DMS114 treated with DMSO at 0.1 percent for 48 hours (cell line): ENCODE results near the gene MIXL1.
A peak's percentile ranks its signal among the peaks of the same experiment; 100 is the strongest.
"Not testable (repeated sequence)": the region's sequence is repeated elsewhere in the genome, so short reads cannot be mapped to it uniquely, and the experiment has no call there.

Source experiments
- DNase-seq: peaks from one replicate; lab custom pipeline; 2025; ENCODE audit not compliant: unreplicated experiment; lab: John Stamatoyannopoulos, UW

The MIXL1 gene

DNA sequence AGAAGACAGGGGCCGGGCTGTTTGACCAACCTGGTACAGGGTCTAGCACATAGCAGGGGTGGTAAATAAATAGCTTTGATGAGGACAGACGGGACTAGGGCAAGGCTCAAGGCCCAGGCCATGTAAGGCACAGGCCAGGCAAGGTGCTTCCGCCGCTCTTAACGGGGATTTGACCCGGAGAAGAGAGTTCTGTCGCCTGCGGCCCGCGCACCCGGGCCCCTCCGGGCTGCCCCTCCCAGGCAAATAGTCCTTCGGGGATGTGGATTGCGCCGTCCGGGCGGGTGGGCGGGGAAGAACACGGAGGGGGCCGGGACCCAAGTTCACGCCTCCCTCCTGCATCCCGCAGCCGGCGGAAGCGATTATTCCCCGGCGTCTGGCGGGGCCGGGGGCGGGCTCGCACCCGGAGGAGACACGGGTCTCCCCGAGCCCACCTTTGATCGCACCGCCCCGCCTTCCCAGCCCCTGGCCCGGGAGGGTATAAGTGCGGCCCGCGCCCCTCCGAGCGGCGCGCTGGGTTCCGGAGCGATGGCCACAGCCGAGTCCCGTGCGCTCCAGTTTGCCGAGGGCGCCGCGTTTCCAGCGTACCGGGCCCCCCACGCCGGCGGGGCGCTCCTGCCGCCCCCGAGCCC is at the start of gene MIXL1:
MIXL1 (plus strand) TSS at position 508 of the 629 bp plus-strand sequence; CDS start at position 526, 18 bp downstream.
- no peak for DNase-seq

DNA sequence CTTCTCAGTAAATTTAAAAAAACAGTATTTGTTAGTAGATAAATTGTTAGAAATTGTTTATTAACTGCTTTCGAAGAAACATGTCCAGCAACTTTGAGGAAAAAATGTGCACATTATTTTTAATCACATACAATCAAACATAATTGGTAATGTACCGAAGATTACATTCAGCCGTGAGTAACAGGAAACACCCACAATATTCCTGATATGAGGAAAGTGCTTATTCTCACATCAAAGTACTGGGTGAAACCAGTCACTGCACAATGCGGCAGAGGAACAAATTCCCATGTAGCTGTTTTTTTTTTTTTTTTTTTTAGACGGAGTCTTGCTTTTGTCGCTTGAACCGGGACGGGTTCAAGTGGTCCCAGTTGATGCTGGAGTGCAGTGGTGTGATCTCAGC is 46.6 kb upstream of the MIXL1 start:
- DNase-seq, result no peak

DNA sequence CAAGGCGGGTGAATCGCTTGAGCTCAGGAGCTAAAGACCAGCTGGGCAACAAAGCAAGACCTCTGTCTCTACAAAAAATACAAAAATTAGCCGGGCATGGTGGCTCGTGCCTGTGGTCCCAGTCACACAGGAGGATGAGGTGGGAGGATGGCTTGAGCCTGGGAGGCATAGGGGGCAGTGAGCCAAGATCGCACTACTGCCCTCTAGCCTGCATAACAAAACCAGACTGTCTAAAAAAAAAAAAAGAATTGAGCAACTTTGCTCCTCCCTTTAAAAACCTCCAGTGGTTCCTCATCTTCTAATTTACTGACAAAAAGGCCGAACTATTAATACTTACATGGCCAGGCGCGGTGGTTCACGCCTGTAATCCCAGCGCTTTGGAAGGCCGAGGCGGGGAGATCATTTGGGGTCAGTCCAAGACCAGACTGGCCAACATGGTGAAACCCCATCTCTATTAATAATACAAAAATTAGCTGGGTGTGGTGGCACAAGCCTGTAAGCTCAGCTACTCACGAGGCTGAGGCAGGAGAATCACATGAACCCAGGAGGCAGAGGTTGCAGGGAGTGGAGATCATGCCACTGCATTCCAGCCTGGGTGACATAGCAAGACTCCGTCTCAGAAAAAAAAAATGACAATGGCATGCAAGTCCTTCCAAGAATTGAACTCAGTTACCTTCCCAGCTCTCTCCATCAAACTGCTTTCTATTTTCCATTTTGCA is 41.3 kb upstream of the MIXL1 start:
- DNase-seq, result no peak

DNA sequence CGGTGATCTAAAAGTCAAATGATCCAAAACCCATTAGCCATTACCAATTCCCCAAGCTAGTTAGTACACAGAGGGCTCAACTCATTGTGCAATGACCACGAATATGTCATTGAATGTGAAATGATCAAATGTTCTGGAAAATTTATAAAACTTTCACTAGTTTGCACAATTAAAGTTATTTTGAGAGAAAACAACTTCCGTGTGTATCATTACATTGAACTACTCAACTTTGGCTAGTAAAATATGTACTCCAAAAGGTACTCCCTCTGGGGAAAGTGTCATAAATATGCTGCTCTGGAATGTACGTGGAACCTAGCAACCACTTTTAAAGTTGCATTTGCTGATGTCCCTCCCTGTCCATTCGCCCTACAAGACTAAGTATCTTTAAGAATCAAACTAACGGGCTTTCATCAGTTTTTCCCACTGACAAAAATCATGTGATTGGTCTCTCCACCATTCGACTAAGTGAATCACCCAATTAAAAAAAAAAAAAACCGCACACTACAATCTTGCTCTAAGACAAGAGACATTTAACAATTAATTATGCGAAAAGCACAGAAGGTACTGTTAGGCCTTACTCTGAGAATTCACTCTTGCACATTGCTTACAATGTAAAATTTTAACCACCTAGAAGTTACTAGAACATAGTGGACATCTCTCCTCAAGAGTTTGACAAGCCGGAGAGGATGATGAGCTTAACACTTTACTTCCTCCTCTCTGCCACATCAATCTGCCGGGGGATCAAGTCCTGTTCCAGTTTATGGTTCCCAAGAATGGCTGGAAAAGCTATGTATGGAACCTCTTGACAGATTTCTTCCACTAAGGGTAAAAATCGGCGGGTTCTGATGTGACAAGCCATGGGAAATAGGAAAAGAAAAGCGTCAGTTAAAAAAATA is 38.1 kb upstream of the MIXL1 start:
- DNase-seq, result no peak

DNA sequence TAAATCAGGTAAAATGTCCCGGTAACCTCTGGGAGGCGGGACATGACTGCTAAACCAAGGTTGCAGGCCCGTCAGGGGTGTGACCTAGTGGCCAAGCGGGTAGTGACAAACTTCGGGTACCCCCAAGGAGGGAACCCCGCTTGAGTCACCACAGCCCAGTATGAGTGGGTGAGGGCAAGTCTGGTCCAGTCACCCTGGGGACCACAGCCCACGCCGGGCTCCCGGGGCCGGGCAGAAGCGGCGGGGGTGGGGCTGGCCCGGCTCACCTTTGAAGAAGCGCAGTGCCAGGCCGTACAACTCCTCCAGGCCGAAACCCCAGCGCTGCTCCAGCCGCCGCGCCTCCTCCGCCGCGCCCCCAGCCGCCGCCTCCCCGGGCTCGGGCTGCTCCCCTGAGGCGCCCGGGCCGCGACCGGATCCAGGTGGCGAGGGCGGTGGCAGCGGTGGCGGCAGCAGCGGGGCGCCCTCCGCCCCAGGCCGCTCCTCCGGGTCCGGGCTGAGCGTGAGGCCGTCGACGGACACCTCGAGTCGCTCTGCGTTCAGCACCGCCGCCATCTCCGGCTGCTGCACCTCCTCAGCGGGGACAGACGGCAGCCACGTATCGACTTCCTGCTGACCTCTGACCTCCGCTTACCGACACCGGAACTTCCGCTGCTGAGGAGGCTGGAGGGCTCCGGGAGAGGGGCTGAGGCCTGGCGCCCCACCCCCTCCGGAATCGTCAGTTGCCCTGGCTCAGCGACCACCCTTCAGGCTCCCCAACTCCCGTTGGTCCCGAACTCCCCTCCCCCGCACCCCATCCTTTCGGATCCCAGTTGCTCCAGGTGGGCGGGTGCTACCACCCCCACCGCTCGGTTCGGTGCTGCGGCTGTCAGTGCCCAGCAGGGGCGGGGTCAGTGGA is 37.1 kb upstream of the MIXL1 start, which contains the start of gene ACBD3:
ACBD3 (minus strand) TSS at position 618 of the 895 bp plus-strand sequence; CDS start at position 552, 66 bp downstream.
- DNase-seq, result peak; percentile 87

DNA sequence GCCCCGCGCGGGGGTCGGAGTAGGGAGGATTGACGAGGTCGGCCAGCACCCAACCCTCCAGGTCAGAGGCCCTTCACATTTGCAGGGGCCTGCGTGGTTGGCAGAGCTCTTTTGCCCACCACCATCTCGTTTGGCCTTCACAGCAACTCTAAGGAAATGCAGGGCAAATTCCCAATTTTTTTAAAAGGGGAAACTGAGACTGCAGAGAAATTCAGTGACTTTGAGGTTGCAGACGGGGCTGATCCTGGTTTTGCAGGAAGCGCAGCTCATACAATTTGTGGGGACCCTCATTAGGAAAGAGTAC is 36.5 kb upstream of the MIXL1 start:
- no peak for DNase-seq

DNA sequence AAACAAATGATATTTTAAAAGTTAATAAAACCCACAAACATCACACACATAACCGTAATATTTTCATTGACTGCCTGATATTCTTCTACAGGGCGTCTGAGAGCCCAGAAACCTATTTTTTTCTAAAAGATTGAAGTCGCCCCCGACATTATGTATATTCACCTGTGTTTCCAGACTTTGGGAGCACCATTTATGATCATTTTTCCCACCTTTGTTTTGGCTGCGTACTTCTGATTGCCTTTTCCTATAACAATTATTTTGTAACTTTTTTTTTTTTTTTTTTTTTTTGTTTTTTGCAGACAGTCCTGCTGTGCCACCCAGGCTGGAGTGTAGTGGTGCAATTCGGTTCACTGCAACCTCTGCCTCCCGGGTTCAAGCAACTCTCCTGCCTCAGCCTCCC is 36.1 kb upstream of the MIXL1 start:
- no peak for DNase-seq

DNA sequence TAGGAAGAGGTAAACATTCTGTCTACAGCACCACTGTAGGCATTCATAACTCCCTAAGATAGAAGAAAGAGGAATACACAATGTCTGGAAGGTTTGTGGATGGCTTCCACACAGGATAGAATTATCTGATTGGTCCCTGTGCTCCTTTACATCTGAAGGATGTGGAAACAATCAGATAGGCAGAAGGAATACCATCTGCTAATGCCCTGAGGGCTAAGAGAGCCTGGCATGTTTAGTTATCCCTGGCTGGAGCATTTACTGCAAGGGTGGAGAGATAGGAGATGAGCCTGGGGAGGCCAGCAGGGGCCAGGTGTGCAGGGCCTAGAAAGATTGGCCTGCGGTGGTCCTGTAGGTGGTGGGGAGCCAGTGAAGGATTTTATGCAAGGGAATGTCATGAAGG is 28.3 kb upstream of the MIXL1 start:
- no peak for DNase-seq

DNA sequence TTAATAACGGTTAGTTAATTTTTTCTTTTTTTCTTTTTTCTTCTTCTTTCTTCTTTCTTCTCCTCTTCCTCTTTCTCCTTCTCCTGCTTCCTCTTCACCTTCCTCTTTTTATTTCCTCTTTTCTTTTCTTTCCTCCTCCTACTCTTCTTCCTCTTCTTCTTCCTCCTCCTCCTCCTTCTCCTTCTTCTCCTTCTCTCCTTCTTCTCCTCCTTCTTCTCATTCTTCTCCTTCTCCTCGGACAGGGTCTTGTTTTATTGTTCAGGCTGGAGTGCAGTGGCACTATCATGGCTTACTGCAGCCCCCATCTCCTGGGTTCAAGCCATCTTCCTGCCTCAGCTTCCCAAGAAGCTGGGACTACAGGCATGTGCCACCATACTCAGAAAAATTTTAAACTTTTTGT is 23.5 kb upstream of the MIXL1 start:
- no peak for DNase-seq

DNA sequence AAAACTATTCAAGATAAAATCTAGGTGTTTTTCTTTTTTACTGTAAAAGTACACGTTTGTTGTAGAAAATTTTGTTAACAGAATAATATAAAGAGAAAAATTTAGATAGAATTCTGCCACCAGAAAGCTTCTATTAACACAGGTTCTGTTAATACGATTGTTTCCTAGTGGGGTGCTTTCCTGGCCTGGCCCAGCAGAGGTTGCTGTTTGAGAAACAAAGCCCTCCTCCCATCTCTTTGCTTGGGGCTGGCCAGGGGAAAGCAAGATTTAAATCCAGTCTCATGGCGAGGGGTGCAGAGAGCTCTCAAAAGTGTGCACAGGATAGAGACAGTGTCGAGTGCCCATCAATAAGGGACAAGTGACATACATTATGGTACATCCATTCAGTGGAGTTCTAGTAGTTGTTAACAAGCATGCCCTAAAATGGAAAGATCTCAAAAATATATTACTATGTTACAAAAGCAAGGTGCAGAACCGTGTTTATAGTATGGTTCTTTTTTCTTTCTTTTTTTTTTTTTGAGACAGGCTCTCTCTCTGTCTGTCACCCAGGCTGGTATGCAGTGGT is 22.4 kb upstream of the MIXL1 start:
- DNase-seq, result no peak

DNA sequence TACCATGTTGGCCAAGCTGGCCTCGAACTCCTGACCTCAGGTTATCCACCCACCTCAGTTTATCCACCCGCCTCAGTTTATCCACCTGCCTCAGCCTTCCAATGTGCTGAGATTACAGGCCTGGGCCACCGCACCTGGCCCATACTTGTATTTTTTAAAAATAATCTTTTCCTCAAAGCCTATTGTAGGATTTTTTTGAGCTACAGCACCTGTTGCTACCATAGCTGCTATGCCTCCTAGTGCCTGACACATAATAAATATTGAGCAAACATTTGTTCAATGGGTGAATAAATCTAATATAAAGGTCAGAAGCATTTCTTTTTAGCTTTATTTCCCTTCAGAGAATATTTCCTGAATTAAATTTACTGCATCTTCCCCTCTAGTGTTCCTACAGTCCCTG is 21.2 kb upstream of the MIXL1 start:
- no peak for DNase-seq

DNA sequence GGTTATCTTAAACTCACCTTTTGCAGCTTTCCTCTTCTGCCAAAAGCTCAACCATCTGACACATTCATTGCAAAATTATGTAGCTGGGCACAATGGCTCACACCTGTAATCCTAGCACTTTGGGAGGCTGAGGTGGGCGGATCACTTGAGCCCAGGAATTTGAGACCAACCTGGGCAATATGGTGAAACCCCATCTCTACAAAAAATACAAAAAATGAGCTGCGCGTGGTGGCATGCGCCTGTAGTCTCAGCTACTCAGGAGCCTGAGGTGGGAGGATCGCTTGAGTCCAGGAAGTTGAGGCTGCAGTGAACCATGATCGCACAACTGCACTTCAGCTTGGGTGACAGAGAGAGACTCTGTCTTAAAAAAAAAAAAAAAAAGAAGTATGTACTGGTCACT is 20.8 kb upstream of the MIXL1 start:
- DNase-seq, result not testable (repeated sequence)

DNA sequence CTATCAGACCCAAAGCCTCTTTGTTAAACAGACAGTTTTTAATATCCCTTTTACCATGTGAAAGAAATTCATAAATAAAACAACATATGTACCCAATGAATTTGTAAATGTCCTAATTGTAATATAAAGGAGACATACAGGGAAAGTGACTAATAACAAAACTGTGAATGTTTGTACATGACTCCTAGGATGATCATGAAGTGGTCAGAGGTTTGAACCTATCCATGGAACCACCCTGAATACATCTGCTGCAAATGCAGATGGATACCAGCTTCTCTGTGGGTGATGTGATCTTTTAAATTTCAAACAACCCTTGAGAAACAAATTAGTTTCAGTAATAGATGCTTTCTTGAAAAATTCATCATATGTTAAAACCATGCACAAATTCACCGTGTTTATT is 20.2 kb upstream of the MIXL1 start:
- no peak for DNase-seq

DNA sequence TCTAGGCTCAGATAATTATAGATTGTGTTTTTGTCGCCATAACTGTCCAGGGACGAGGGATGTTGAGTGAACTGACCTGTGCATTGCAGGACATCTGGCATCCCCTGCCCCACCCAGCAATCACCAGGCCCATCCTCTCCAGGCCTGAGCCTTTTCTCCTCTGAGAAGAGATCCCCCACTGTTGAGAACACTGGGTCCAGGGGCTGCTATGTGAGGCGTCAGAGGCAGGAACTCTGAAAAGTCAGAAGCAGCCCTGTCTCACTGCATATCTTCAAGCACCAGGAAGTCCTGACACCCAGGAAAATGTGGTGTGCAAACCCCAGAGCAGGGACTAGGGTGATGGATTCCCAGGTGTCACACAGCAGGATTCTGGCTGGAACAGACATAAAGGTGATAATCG is 19.8 kb upstream of the MIXL1 start:
- DNase-seq, result no peak

DNA sequence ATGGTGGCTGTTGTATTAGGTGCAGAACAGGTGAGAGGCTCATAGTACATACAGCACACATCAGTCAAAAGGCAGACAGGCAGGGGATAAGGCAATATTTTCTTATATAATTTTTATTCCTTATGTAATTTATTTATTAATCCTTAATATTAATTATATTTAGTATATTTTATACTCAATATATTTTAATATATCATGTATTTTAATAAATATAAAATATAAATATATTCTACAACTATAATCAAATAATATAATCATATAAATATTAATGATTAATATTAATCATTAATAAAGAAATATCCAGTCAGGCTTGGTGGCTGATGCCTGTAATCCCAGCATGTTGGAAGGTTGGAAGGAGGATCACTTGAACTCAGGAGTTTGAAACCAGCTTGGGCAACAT is 19.3 kb upstream of the MIXL1 start:
- no peak for DNase-seq

DNA sequence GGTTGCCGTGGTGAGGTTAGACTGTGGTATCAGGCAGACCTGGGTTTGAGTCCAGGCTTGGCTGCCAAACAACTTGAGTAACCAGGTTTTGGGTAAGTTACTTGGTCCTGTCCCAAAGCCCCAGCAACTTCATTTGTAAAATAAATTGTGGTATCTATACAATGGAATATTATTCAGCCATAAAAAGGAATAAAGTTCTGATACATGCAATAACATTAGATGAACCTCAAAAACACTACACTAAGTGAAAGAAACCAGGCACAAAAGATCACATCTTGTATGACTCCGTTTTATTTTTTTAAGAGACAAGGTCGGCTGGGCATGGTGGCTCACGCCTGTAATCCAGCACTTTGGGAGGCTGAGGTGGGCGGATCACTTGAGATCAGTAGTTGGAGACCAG is 16.4 kb upstream of the MIXL1 start:
- no peak for DNase-seq

DNA sequence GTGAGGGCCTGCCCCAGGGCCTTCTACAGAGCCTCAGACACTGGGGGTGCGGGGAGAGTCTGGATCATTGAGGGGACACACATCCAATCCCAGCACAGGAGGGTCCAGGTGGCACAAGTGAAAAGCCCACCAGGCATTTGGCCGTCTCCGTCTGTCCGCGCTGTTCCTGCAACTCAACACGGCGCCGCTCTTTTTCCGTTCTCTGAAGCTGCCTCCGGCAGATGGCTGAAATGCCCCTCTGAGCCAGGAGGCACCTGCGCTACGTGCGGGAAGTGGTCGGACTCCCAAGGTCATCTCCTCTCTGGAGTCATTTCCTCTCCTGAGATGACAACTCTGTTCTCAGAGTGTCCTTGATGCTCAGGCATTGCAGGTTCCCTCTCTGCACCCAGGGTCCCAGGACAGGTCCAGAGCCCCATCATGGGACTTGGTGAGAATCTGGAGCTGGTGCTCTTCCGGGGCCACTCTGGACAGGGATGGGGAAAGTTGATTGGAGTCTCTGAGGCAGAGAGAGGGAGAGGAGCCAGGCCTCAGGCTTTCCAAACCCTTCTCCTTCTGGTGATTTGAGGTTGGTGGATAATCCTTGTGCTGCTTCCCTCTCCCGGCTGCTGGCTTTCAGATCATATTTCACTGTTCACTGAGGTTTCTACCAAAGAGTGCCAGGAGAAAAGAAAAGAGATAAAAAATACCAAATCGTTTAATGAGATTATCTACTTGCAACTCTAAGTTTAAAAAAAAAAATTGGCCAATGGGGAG is 14.0 kb upstream of the MIXL1 start:
- DNase-seq, result no peak

DNA sequence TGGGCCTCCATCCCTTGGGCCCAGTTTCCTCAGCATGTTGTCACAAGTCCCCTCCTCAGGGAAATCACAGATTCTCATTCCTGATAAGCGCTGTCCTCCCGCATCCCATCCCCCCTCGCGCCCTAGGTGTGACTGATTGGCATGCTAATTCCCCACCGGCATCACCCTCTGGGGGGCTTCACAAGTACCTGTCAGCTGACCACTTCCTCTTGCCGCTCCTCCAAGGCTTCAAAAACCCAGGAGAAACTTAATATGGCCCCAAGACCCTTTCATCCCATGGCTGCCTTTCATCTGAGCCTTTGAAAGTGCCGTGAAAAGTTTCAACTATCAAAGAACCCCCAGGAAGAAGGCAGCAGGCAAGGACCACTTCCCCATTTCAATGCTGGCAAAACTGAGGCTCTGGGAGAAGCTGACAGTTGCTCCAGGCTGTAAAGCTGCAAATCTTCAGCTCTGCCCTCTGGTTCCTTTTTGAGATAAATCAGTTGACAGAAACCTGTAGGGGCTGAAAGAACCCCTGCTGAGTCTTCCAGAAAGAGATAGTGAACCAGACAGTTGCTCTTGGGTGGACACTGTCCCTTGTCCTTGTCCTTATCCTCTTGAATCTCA is 12.8 kb upstream of the MIXL1 start:
- no peak for DNase-seq

DNA sequence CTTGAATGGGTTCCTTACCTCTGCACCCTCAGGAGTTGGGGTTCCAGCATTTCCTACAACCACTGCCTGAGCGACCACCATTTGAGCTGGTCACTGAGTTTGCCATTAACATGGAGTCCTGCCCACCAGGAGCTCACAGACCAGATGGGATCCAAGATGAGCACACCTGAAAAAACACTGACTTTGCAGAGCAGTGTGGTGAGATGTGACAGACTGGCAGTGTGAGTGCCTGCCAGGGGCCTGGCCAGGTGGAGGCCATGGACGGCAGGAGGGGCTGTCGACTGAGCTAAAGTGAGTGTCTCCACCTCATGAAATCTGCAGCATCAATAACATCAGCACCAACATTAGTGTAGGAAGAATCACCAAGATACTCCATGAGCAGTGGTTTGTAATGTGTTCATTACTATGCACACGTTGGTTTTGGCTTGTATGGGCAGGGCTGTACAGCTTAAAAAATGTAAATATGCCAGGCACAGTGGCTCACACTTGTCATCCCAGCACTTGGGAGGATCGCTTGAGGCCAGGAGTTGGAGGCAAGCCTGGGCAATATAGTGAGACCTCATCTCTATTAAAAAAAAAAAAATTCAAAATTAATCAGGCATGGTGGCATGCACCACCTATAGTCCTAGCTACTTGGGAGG is 12.2 kb upstream of the MIXL1 start:
- no peak for DNase-seq
